DMS153 (cell line): Measurements from ENCODE around the gene STK24.

Experiments used
- DNase-seq: peaks from one replicate; lab custom pipeline; 2025; lab: John Stamatoyannopoulos, UW

STK24 gene

GRCh38 chr13:98532254-98532653 is 44.7 kb downstream of the STK24 start:
- DNase-seq: no peak

GRCh38 chr13:98530217-98530616 is 46.7 kb downstream of the STK24 start:
- no peak for DNase-seq

DNA sequence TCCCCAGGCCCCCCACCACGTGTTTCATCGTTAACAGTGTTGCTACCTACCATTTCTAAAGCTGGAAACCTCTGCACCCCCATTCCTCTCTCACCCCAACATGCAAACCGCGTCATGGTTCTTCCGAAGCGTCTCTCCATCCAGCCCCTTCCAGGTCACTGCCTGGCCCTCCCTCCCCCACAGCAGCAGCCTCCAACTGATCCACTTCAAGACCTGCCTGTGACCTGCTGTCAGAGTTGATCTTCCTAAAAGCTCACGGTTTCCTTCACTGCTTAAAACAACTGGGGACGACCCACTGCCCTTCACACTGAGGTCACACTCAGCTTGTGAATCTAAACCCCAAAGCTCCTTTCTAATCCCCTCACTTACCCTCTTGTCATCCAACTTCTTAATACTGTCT is 47.7 kb downstream of the STK24 start:
- DNase-seq: no peak

- DNase-seq: no peak
Observed at GRCh38 chr13:98528663-98529064, 48.2 kb downstream of the STK24 start.

DNA sequence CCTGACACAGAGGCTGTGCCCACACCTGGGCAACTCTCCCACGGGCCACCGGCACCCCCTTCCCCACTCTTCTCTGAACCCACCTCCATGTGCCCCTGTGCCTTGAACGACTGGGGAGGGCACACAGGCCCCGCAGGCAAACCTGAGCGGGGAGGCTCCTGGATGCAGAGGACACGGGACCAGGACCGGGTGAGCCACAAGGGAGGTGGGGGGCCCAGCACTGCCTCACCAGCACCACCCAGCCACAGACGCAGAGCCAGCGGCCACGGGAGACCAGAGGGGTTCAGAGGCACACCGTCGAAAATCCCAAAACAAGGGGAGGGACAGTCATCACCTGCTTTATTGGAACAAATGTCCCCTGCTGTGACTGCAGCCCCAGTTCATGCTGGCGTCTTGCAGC is 49.4 kb downstream of the STK24 start:
- no peak for DNase-seq

DNA sequence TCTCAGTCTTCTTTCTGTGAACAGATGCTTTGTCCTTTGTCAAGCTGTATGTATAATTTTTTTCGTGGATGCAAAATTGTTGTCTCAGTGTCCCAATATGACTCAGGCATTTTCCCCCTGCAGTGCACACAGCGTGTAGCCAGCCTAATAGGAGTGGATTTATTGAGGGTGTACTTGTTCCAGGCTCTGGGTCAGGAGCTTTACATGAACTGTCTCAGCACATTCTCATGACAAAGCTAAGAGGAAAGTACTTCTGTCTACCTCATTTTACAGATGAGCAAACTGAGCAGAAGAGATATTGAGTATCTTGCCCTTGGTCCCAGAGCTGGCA is 50.8 kb downstream of the STK24 start:
- no peak for DNase-seq

DNA sequence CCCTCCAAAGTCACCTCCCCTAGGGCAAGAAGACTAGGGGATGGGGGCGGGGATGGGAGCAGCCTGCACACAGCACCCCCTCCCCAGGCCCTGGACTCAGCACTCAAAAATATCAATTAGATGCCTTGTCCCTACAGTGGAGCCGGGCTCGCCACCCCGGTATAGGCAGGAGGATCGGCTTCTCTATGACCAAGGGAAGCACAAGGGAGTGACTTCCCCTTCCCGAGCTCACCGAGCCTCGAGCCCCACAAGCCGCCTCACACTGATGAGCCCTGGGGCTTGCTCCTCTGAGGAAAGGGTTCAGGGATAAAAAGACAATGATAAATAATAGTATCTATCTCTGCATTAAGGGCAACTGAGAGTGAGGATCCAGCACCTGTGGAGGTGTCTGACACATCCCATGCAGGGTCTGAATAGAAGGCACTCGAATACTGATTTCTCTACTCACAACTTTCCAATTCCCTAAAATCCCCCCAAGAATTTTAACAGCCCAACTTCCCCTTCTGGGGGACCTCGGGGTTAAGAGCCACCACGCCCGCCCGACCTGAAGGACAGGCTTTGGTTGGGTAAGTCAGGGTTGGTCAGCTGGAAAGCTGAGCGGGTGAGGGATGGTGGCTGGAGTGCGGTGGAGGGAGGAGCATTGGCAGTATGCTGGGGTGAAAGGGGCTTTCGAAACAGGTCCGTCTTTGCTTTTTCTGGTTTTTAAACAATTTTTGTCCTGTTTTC is 51.3 kb downstream of the STK24 start:
- no peak for DNase-seq

GRCh38 chr13:98524793-98525192 is 52.1 kb downstream of the STK24 start:
- no peak for DNase-seq

DNA sequence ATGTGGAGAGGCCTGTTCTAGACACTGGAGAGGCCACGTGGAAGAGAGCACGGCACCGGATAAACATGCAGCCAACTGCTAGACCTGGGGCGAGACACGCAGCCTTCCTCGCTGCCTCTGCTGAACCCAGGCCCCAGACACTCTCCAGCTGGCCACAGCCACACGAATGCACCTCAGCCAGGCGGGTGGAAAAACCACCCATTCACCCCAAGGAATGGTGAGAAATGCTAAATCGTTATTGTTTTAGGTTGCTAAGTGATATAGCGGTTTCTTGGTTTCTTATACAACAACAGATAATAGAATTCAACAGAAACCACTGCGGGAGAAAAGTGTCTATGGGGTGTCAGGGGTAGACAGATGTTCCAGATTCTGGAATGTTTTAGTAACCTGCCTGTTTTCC is 52.5 kb downstream of the STK24 start:
- no peak for DNase-seq

DNA sequence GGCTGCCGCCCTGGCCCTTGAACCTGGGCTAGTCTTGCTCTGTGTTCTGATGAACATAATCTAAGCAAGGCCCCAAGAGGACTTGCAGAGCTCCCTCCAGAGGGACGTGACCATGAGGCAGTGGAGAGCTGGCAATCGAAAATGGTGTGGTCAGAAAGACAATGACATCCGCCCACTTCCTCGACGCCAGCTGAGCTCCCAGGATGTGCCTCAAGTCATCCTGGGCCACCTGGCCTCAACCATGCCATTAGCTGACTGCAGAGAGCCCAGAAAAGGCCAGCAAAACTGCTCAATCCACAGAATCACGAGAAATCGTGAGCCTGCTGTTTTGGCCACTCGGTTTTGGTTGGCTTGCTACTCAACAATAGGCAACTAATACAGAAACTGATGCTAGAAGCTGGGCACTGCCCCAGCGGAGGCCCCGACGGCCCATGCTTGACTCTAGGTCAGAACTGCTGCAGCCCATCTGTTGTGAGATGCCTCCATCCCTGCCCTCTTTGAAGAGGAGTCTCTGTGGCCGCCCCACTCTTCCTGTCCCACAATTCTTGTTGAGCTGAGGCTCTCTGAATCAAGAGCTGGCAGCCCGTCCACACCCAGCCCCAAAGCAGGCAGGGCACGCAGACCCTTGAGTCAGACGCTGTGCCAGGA is 53.3 kb downstream of the STK24 start:
- no peak for DNase-seq

DNA sequence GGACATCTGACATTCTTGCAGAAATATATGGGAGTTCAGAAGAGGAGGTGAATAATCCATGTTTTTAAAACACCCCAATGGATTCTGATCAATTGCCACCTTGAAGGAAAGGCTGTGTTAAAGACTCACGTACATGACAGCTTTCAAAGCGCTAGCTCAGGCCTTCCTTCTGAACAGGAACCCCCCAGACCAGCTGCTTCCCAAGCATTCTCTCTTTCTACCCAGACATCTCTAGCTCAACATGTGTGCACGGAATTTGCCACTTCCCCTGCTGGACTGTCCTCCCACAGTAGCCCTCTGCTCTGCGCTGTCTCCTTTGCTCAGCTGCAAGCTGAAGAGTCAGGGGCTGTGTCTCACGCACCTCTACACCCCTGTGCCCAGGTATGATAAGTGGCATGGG is 54.5 kb downstream of the STK24 start:
- no peak for DNase-seq

GRCh38 chr13:98521461-98522247 is 55.3 kb downstream of the STK24 start:
- DNase-seq: no peak

DNA sequence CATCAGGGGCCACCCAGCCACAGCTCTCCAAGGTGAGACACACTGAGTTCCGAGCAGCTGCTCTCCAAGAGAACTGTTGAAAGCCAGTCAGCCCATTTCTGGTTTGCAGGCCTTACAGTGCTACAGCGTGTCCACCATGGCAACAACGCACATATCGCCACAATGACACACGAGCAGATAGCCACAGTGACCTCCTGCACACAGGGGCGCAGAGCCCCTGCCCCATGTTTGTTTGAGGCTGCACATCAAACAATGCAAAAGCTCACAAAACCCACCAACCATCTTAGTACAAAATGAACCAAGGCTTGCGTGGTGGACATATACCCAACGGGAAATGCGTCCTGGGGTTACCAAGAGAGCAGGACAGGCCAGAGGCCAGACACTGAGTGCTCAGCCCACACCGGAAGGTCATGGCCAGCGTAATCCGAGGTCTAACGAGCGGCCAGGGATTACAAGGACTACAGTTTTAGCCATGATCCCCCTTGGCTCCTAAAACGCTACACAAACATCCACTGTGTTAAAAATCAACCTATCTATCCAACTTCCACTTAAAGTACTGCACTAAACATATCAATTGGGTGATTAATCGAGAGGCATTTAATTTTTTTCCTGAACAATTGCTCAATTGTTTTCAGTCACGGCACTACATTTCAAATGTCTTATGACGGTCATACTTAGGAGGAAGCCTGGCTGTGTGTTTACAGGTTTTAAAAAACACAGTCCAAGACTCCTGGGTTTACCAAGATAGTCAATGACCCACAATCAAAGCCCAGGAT is 56.0 kb downstream of the STK24 start:
- no peak for DNase-seq

GRCh38 chr13:98519976-98520375 is 56.9 kb downstream of the STK24 start:
- no peak for DNase-seq

GRCh38 chr13:98517576-98518310 is 59.2 kb downstream of the STK24 start:
- no peak for DNase-seq

- no peak for DNase-seq
Observed at GRCh38 chr13:98515818-98516465, 61.0 kb downstream of the STK24 start.

DNA sequence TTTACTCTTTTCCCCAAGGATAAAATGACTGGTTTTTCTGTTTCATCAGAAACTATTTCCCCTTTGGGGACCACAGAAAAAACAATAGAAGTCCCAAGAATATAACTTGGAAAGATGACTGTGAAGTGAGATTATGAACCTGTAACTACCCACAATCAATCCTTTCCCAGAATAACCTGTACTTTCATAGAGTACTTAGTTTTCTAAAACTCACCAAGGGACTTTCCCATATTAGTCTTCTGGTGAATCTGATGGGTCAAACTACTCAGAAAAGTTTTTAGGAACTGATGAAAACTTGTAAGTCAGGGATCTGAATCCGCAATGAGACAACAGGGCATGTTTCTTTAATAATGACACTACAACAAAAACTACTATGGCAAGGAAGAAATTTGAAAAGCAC is 62.6 kb downstream of the STK24 start:
- DNase-seq: no peak

DNA sequence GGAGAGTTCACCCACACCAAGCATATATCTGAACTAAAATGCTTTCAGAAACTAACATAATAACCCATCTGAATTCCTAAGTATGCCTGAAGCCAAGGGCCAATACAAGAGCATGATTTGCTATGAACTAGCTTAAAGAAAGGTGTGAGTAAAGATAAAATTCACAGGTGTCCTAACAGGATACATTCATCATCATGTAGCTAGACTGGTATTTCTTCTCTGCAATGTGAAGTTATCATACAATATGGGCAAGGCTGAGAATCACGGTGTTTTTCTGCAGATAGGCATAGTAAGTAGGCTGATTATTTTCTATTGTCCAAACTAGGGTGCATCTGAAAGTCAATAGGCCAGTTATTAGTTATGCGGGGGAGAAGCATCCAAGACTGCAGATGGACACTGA is 63.1 kb downstream of the STK24 start:
- no peak for DNase-seq

GRCh38 chr13:98512774-98513665 is 63.9 kb downstream of the STK24 start:
- no peak for DNase-seq

DNA sequence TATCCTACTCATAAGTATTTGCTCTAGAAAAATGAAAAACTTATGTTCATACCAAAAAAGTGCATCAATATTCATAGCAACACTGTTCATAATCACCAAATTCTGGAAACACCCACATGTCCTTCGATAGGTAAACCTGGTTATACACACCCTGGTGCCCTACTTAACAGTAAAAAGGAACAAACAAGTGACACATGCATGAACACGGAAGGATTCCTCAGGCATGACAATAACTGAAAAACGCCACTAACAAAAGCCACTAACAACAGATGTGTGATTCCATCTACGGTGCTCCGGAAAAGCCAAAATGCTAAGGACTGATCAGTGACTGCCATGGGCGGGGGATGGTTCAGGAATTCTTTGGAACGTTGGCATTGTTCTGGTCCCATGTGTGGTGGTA is 65.5 kb downstream of the STK24 start:
- no peak for DNase-seq
